Astrocyte (in vitro differentiated cells and primary cell): ENCODE results near the gene PHTF1.

Experiments used
- EZH2 ChIP-seq: IDR thresholded peaks from 2 replicates; pipeline ENCODE4 v1.6.1; 2012; ENCODE audit warnings: mild to moderate bottlenecking, low read length, inconsistent platforms; ENCODE audit not compliant: insufficient read depth
- TF ChIP-seq, protein P1 (sequence below): IDR thresholded peaks from 2 replicates; pipeline ENCODE4 v1.5.1; 2011; ENCODE audit warnings: low read depth, mild to moderate bottlenecking, inconsistent platforms, low read length, moderate library complexity; ENCODE audit not compliant: insufficient read depth

DNA sequence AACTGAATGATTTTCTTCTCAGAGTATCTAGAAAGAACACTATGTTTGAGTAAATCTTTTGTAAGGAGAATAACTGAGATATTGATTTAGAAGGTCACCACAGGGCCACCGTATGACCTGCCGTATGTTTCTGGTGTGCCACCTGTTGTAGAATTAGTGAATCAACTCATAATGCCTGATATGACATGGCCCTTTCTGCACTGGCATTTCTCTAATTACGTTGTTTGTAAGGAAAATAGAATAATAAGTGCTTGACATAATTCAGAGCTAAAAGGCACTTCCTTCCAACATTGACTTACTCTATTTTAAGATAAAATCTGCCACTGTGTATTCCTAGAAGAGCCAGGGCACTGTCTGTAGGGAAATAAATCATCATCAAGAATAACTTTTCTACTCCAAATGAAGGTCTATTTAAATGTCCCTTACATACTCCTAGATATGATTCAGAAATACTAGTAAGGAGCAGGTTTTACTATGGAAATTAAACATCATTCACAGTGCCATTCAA lies 101.7 kb downstream of the PHTF1 start:
- no peak for TF ChIP-seq EZH2
- TF ChIP-seq, protein P1, sequence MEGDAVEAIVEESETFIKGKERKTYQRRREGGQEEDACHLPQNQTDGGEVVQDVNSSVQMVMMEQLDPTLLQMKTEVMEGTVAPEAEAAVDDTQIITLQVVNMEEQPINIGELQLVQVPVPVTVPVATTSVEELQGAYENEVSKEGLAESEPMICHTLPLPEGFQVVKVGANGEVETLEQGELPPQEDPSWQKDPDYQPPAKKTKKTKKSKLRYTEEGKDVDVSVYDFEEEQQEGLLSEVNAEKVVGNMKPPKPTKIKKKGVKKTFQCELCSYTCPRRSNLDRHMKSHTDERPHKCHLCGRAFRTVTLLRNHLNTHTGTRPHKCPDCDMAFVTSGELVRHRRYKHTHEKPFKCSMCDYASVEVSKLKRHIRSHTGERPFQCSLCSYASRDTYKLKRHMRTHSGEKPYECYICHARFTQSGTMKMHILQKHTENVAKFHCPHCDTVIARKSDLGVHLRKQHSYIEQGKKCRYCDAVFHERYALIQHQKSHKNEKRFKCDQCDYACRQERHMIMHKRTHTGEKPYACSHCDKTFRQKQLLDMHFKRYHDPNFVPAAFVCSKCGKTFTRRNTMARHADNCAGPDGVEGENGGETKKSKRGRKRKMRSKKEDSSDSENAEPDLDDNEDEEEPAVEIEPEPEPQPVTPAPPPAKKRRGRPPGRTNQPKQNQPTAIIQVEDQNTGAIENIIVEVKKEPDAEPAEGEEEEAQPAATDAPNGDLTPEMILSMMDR, result no peak
